Tibial artery (tissue), 4 donors: ENCODE measurements around the gene CHAT.

ENCODE experiments used
- DNase-seq, 2 donors: peaks; one replicate each; pipeline ENCODE4 v3.0.0-alpha.2; 2019
- H3K27ac ChIP-seq, 2 donors: fragments of 200-600 bp; sonication (generic) in 1 of 2; 1 replicate in 1 of 2; 2 replicates in 1 of 2; pipeline ENCODE4 v1.5.1; 2018 to 2019; ENCODE audit warnings: mild to moderate bottlenecking in 1 of 2
- H3K27me3 ChIP-seq, 2 donors: fragments of 200-600 bp; sonication (generic) in 1 of 2; one replicate each; pipeline versions ENCODE4 v1.5.1 to v1.6.0; 2016 to 2019
- H3K36me3 ChIP-seq, 3 donors: fragments of 200-600 bp; sonication (generic) in 2 of 3; one replicate each; pipeline ENCODE4 v1.5.1; 2016 to 2019; ENCODE audit warnings: mild to moderate bottlenecking in 2 of 3
- H3K4me1 ChIP-seq, 4 donors: fragments of 200-600 bp; sonication (generic) in 2 of 4; 1 replicate in 3 of 4; 2 replicates in 1 of 4; pipeline ENCODE4 v1.5.1; 2016 to 2019
- H3K4me3 ChIP-seq, 2 donors: fragments of 200-600 bp; sonication (generic) in 1 of 2; 1 replicate in 1 of 2; 2 replicates in 1 of 2; pipeline ENCODE4 v1.5.1; 2018 to 2019; ENCODE audit warnings: mild to moderate bottlenecking in 2 of 2
- H3K9me3 ChIP-seq, 3 donors: fragments of 200-600 bp; sonication (generic) in 1 of 3; one replicate each; pipeline ENCODE4 v1.5.1; 2016 to 2019
- CTCF ChIP-seq, 2 experiments: fragments of 200-600 bp in 1 of 2; fragments of 450-650 bp in 1 of 2; IDR thresholded peaks; one replicate each; pipeline ENCODE4 v1.5.1; 2017 to 2019; ENCODE audit warnings: antibody characterized with exemption in 2 of 2, mild to moderate bottlenecking in 1 of 2, moderate library complexity in 1 of 2
- intact Hi-C: fragments of 100-400 bp; cut with DNase I; formaldehyde crosslinking; loops from one replicate; pipeline ENCODE4 v1.15.0; 2023; ENCODE audit warnings: low total_unique reads

The CHAT gene

GRCh38 chr10:49666054-49666615 is 52.3 kb downstream of the CHAT start:
- no peak for TF ChIP-seq CTCF (IDR thresholded peaks at IDR 0.05)
- H3K27ac ChIP-seq = no peak overlapping the region
- no peaks in the 10 kb centered on the region for H3K27me3 ChIP-seq
- H3K9me3 ChIP-seq = no peaks in the 10 kb centered on the region
- H3K4me1 ChIP-seq = no peaks in the 10 kb centered on the region
- no peaks in the 10 kb centered on the region for H3K36me3 ChIP-seq
- intact Hi-C loops = no loop called here
- DNase-seq = no peak
- H3K4me3 ChIP-seq = no peak overlapping the region

GRCh38 chr10:49666685-49667084 is 52.8 kb downstream of the CHAT start:
- intact Hi-C loops = no loop called here
- TF ChIP-seq CTCF (IDR thresholded peaks at IDR 0.05) = no peak
- Histone ChIP-seq H3K27ac (no peak overlapping the region), H3K36me3 (no peaks in the 10 kb centered on the region), H3K4me3 (no peak overlapping the region), H3K9me3 (no peaks in the 10 kb centered on the region), H3K27me3 (no peaks in the 10 kb centered on the region), H3K4me1 (no peaks in the 10 kb centered on the region)
- no peak for DNase-seq

GRCh38 chr10:49667991-49668390 is 54.2 kb downstream of the CHAT start:
- Histone ChIP-seq H3K4me1 (no peaks in the 10 kb centered on the region), H3K4me3 (no peak overlapping the region), H3K36me3 (no peaks in the 10 kb centered on the region), H3K27me3 (no peaks in the 10 kb centered on the region), H3K27ac (no peak overlapping the region), H3K9me3 (no peaks in the 10 kb centered on the region)
- TF ChIP-seq CTCF (IDR thresholded peaks at IDR 0.05) = no peak
- DNase-seq = no peak
- intact Hi-C loops = no loop called here

GRCh38 chr10:49668684-49669083 is 54.8 kb downstream of the CHAT start:
- DNase-seq = no peak
- Histone ChIP-seq H3K36me3 (no peaks in the 10 kb centered on the region), H3K27me3 (no peaks in the 10 kb centered on the region), H3K4me1 (no peaks in the 10 kb centered on the region), H3K27ac (no peak overlapping the region), H3K4me3 (no peak overlapping the region), H3K9me3 (no peaks in the 10 kb centered on the region)
- intact Hi-C loops = no loop called here
- no peak for TF ChIP-seq CTCF (IDR thresholded peaks at IDR 0.05)

GRCh38 chr10:49678827-49679479 is 65.1 kb downstream of the CHAT start:
- intact Hi-C loops = no loop called here
- Histone ChIP-seq H3K4me3 (no peak overlapping the region), H3K9me3 (peaks cover 0 to 17% (median 0%) of the 10 kb centered on the region in 3 donors), H3K36me3 (no peaks in the 10 kb centered on the region), H3K27me3 (peaks cover 0 to 14% of the 10 kb centered on the region in 2 donors), H3K27ac (no peak overlapping the region), H3K4me1 (no peaks in the 10 kb centered on the region)
- no peak for TF ChIP-seq CTCF (IDR thresholded peaks at IDR 0.05)
- DNase-seq = no peak
